Endothelial cell of umbilical vein (primary cell): ENCODE measurements around the gene PRDM11. TPM values are rescaled to one million over a fixed set of nuclear protein-coding genes. Genes with fewer than 3 reads are reported as not detected.

Experiments
- BruUV-seq: library from RNA; stranded (reverse); fragments of 400-500 nt; replicated peaks from 2 replicates; lab custom pipeline; 2021; lab: Mats Ljungman, UMichigan
- CTCF ChIA-PET: fragments of 300-600, 350-600 bp; sonication (Branson Sonifier 250); formaldehyde crosslinking; loops from one replicate; lab custom pipeline; 2021; ENCODE audit warnings: antibody characterized with exemption, inconsistent platforms; lab: Charles Lee
- POLR2A ChIA-PET: fragments of 300-600, 350-600 bp; sonication (Branson Sonifier 250); formaldehyde crosslinking; loops from one replicate; lab custom pipeline; 2021; ENCODE audit warnings: antibody characterized with exemption, inconsistent platforms; lab: Charles Lee
- DNase-seq: peaks from one replicate; pipeline ENCODE4 v3.0.0-alpha.2; 2011; ENCODE audit warnings: low read depth, low spot score
- FAIRE-seq: peaks from 2 replicates; lab custom pipeline; 2011; peaks lifted over from hg19 to GRCh38; lab: Jason Lieb, UNC
- H2AFZ ChIP-seq: 2 replicates; pipeline ENCODE4 v1.6.0; 2012; ENCODE audit warnings: low read depth, low read length, control low read depth, inconsistent platforms
- H3K27ac ChIP-seq: 2 replicates; pipeline ENCODE4 v1.5.1; 2011; ENCODE audit warnings: low read depth, mild to moderate bottlenecking, control low read depth, low read length, moderate library complexity; ENCODE audit not compliant: insufficient read depth
- H3K27me3 ChIP-seq, 2 experiments: 2 replicates each; pipeline versions ENCODE4 v1.6.0 to v1.6.1; 2011; ENCODE audit warnings: low read length in 2 of 2, mixed read lengths in 1 of 2; ENCODE audit not compliant: control insufficient read depth in 2 of 2, insufficient read depth in 2 of 2
- H3K36me3 ChIP-seq, 2 experiments: 2 replicates in 1 of 2; 3 replicates in 1 of 2; pipeline ENCODE4 v1.5.1; 2011; ENCODE audit warnings: low read length in 2 of 2, mild to moderate bottlenecking in 1 of 2, moderate library complexity in 1 of 2; ENCODE audit not compliant: control insufficient read depth in 2 of 2, insufficient read depth in 2 of 2; ENCODE audit errors: extremely low read depth in 1 of 2
- H3K4me1 ChIP-seq: 3 replicates; pipeline ENCODE4 v1.5.1; 2011; ENCODE audit warnings: mild to moderate bottlenecking, low read length; ENCODE audit not compliant: control insufficient read depth, insufficient read depth; ENCODE audit errors: extremely low read depth
- H3K4me2 ChIP-seq: 2 replicates; pipeline ENCODE4 v1.6.1; 2011; ENCODE audit warnings: low read length, control low read depth, mixed read lengths; ENCODE audit not compliant: insufficient read depth
- H3K4me3 ChIP-seq, 3 experiments: fragments of 200-600 bp in 1 of 3; sonication (generic), shearing (Covaris generic) in 1 of 3; replicated peaks in 1 of 3; 2 replicates each; pipeline ENCODE4 v1.5.1; 2011 to 2016; ENCODE audit warnings: control low read depth in 3 of 3, low read length in 3 of 3, mild to moderate bottlenecking in 2 of 3, inconsistent platforms in 1 of 3, low read depth in 1 of 3, moderate library complexity in 1 of 3; ENCODE audit not compliant: insufficient read depth in 1 of 3
- H3K79me2 ChIP-seq: 2 replicates; pipeline ENCODE4 v1.6.0; 2012; ENCODE audit warnings: low read length, inconsistent platforms; ENCODE audit not compliant: control insufficient read depth, insufficient read depth
- H3K9ac ChIP-seq: replicated peaks from 2 replicates; pipeline ENCODE3; 2011; ENCODE audit warnings: low read length, control low read depth; ENCODE audit not compliant: insufficient read depth; ENCODE audit errors: extremely low read depth
- H3K9me1 ChIP-seq: replicated peaks from 3 replicates; pipeline ENCODE4 v1.6.0; 2011; ENCODE audit warnings: mild to moderate bottlenecking, low read length; ENCODE audit not compliant: control insufficient read depth, insufficient read depth; ENCODE audit errors: extremely low read depth
- H3K9me3 ChIP-seq: replicated peaks from 2 replicates; pipeline ENCODE4 v1.5.1; 2012; ENCODE audit warnings: low read length, inconsistent platforms; ENCODE audit not compliant: control insufficient read depth, insufficient read depth
- H4K20me1 ChIP-seq: replicated peaks from 2 replicates; pipeline ENCODE3; 2011; ENCODE audit warnings: mild to moderate bottlenecking, low read length; ENCODE audit not compliant: control insufficient read depth, insufficient read depth; ENCODE audit errors: extremely low read depth
- EZH2 ChIP-seq: IDR thresholded peaks from 2 replicates; pipeline ENCODE4 v1.6.1; 2012; ENCODE audit warnings: borderline replicate concordance, low read depth, mild to moderate bottlenecking, moderate library complexity, low read length, inconsistent platforms; ENCODE audit not compliant: severe bottlenecking
- FOS ChIP-seq: IDR thresholded peaks from 2 replicates; pipeline ENCODE4 v1.6.1; 2011; ENCODE audit warnings: mild to moderate bottlenecking, low read length, moderate library complexity, borderline replicate concordance; ENCODE audit not compliant: insufficient read depth
- JUN ChIP-seq: IDR thresholded peaks from 2 replicates; pipeline ENCODE4 v1.6.1; 2011; ENCODE audit warnings: borderline replicate concordance, low read depth; ENCODE audit not compliant: insufficient read length, insufficient read depth
- MYC ChIP-seq: IDR thresholded peaks from one replicate; pipeline ENCODE4 v1.6.1; 2011; ENCODE audit warnings: mild to moderate bottlenecking, low read depth, low read length
- POLR2A ChIP-seq: IDR thresholded peaks from 2 replicates; pipeline ENCODE4 v1.6.1; 2012; ENCODE audit warnings: low read depth, mild to moderate bottlenecking, control low read depth, low read length
- POLR2AphosphoS5 ChIP-seq: IDR thresholded peaks from 2 replicates; pipeline ENCODE4 v1.6.1; 2012; ENCODE audit warnings: low read depth, mild to moderate bottlenecking, control low read depth, low read length, moderate library complexity; ENCODE audit not compliant: insufficient read depth
- dilution Hi-C: fragments of 300-500 bp; cut with MboI; formaldehyde crosslinking; loops from one replicate; pipeline ENCODE4 v1.15.0; 2019; ENCODE audit warnings: low sequenced_read_pairs; ENCODE audit not compliant: extremely low pct_ligation_motif_present
- intact Hi-C: fragments of 100-400 bp; cut with micrococcal nuclease; formaldehyde crosslinking; loops from one replicate; pipeline ENCODE4 v1.10.0; 2022
- polyA plus RNA-seq, 4 experiments: library from polyadenylated mRNA; depleted of rRNA in 3 of 4; stranded (reverse) in 3 of 4; unstranded in 1 of 4; fragments of >200 nt; gene quantifications; 2 replicates each; pipeline versions ENCODE4 v1.2.1 to v1.2.3, GENCODE V29; 2011 to 2012; ENCODE audit warnings: missing spikeins in 1 of 4
- total RNA-seq: library from RNA; stranded (reverse); gene quantifications from 2 replicates; pipeline ENCODE4 v1.2.3, GENCODE V29; 2021
- TF ChIP-seq, protein P1 (sequence below), 2 donors: IDR thresholded peaks; 1 replicate in 1 of 2; 2 replicates in 1 of 2; pipeline ENCODE4 v1.5.1; 2011; ENCODE audit warnings: low read length in 2 of 2, mild to moderate bottlenecking in 2 of 2, moderate library complexity in 2 of 2, control low read depth in 1 of 2, inconsistent platforms in 1 of 2, low read depth in 1 of 2; ENCODE audit not compliant: insufficient read depth in 1 of 2; ENCODE audit errors: extremely low read depth in 1 of 2

PRDM11 gene
- total and polyA plus RNA-seq, 2 donors (not counting 3 experiments of a cell fraction or from before 2014, with no cell fraction given), result 6.9 to 14.1 TPM

GRCh38 chr11:45215098-45215865, 68.8 kb downstream of the PRDM11 start:
- no peak overlapping the region for H3K27ac ChIP-seq
- H2AFZ ChIP-seq, result no peak overlapping the region
- H4K20me1 ChIP-seq, result no peaks in the 10 kb centered on the region
- H3K36me3 ChIP-seq, result peaks cover 0 to 6% of the 10 kb centered on the region in 2 experiments
- no peaks in the 10 kb centered on the region for H3K9me1 ChIP-seq
- no peak for TF ChIP-seq JUN
- TF ChIP-seq EZH2, result no peak
- TF ChIP-seq, protein P1, sequence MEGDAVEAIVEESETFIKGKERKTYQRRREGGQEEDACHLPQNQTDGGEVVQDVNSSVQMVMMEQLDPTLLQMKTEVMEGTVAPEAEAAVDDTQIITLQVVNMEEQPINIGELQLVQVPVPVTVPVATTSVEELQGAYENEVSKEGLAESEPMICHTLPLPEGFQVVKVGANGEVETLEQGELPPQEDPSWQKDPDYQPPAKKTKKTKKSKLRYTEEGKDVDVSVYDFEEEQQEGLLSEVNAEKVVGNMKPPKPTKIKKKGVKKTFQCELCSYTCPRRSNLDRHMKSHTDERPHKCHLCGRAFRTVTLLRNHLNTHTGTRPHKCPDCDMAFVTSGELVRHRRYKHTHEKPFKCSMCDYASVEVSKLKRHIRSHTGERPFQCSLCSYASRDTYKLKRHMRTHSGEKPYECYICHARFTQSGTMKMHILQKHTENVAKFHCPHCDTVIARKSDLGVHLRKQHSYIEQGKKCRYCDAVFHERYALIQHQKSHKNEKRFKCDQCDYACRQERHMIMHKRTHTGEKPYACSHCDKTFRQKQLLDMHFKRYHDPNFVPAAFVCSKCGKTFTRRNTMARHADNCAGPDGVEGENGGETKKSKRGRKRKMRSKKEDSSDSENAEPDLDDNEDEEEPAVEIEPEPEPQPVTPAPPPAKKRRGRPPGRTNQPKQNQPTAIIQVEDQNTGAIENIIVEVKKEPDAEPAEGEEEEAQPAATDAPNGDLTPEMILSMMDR (IDR thresholded peaks at IDR 0.05; ENCODE audit: extremely low read depth in 1 of 2, insufficient read depth in 1 of 2, low read depth in 1 of 2, low read length in 2 of 2), result no peak
- no peak for TF ChIP-seq POLR2AphosphoS5
- TF ChIP-seq MYC, result no peak
- TF ChIP-seq POLR2A, result no peak
- TF ChIP-seq FOS, result no peak
- H3K27me3 ChIP-seq, result peaks cover 0 to 3% of the 10 kb centered on the region in 2 experiments
- no peak overlapping the region for H3K9ac ChIP-seq
- no peak overlapping the region for H3K4me2 ChIP-seq
- H3K79me2 ChIP-seq, result no peaks in the 10 kb centered on the region
- FAIRE-seq, result no peak
- no TSS peak for BruUV-seq
- intact Hi-C loops, result no loop called here
- dilution Hi-C loops, result no loop called here
- H3K4me3 ChIP-seq, result no peak overlapping the region
- POLR2A ChIA-PET, result no interaction called here
- DNase-seq, result no peak
- peaks cover 5% of the 10 kb centered on the region for H3K4me1 ChIP-seq
- CTCF ChIA-PET, result interaction anchor here (1.4 kb wide), 1 partner anchor 18 kb away, joined by 6 read pairs; no protein-coding TSS in a partner anchor
- H3K9me3 ChIP-seq, result no peaks in the 10 kb centered on the region
